ENCODE measurements around the gene RAI1. TPM values are rescaled to one million over a fixed set of nuclear protein-coding genes. Genes with fewer than 3 reads are reported as not detected.

The RAI1 gene
- total and polyA plus RNA-seq, 2 of the 13 experiments (the other 11 are each of a cell fraction or from before 2014, with no cell fraction given): 3.4 to 5.2 TPM

GRCh38 chr17:17819561-17819995 is 138.3 kb downstream of the RAI1 start (continued):
- TF ChIP-seq ZNF362 (CRISPR knock-in tag; IDR thresholded peaks at IDR 0.05; ENCODE audit: borderline replicate concordance) (no peak), ZNF510 (CRISPR knock-in tag; IDR thresholded peaks at IDR 0.05; ENCODE audit: low read depth) (no peak), ZNF766 (CRISPR knock-in tag; IDR thresholded peaks at IDR 0.05; ENCODE audit: borderline replicate concordance) (no peak), ZNF543 (CRISPR knock-in tag; IDR thresholded peaks at IDR 0.05) (no peak), SALL1 (CRISPR knock-in tag; IDR thresholded peaks at IDR 0.05) (no peak; the same call in 1 of the 2 replicates), MEIS1 (CRISPR knock-in tag; IDR thresholded peaks at IDR 0.05; ENCODE audit: borderline replicate concordance) (no peak), STAG1 (CRISPR knock-in tag; IDR thresholded peaks at IDR 0.05) (0 out of 2 replicates have a peak, but pooled peaks have one; percentile 8), ZNF883 (CRISPR knock-in tag; IDR thresholded peaks at IDR 0.05; ENCODE audit: not compliant biosample characterization) (no peak), ZBTB42 (CRISPR knock-in tag; IDR thresholded peaks at IDR 0.05) (no peak), ZNF629 (CRISPR knock-in tag; conservative IDR thresholded peaks at IDR 0.05) (no peak), ZNF703 (CRISPR knock-in tag; IDR thresholded peaks at IDR 0.05; ENCODE audit: borderline replicate concordance) (no peak), ZNF556 (CRISPR knock-in tag; IDR thresholded peaks at IDR 0.05; ENCODE audit: borderline replicate concordance) (no peak), ZNF576 (CRISPR knock-in tag; IDR thresholded peaks at IDR 0.05) (no peak), ZBTB39 (CRISPR knock-in tag; IDR thresholded peaks at IDR 0.05) (no peak), ATF4 (CRISPR knock-in tag; IDR thresholded peaks at IDR 0.05) (peak in 1 of 2 experiments; percentile 48; a peak in 1 of 4 replicates), RBM22 (optimal IDR thresholded peaks at IDR 0.05; ENCODE audit: low read length) (peak; percentile 29), STAT6 (CRISPR knock-in tag; IDR thresholded peaks at IDR 0.05; ENCODE audit: borderline replicate concordance) (no peak), POGK (CRISPR knock-in tag; conservative IDR thresholded peaks at IDR 0.05) (no peak), SMC3 (IDR thresholded peaks at IDR 0.05; ENCODE audit: low read length) (0 out of 2 replicates have a peak, but pooled peaks have one; percentile 12), MAFG (CRISPR knock-in tag; IDR thresholded peaks at IDR 0.05) (no peak), PAX8 (CRISPR knock-in tag; IDR thresholded peaks at IDR 0.05; ENCODE audit: borderline replicate concordance) (no peak)

All from HepG2 (cell line).